Measurements from ENCODE around the gene PSME4. TPM values are rescaled to one million over a fixed set of nuclear protein-coding genes. Genes with fewer than 3 reads are reported as not detected.

The PSME4 gene
- total RNA-seq, 1 experiment from 2014 or later: 87.4 TPM

GRCh38 chr2:53998834-53999233 lies 28.0 kb upstream of the PSME4 start:
- Histone ChIP-seq H3K4me1 (ENCODE audit: insufficient read depth, low read length) (no peaks in the 10 kb centered on the region; the same call in 1 of the 2 replicates), H3K23ac (ENCODE audit: insufficient read length, low read depth, low read length) (no peak overlapping the region), H2BK20ac (ENCODE audit: low read depth, low read length, poor library complexity, severe bottlenecking) (no peak overlapping the region), H3K9ac (ENCODE audit: extremely low read depth, insufficient read length, low read length) (no peak overlapping the region), H4K8ac (replicated peaks; ENCODE audit: insufficient read length, low read depth, low read length) (no peak overlapping the region), H2BK12ac (ENCODE audit: insufficient read length, low read depth, low read length) (no peak overlapping the region), H3K9me3 (ENCODE audit: control insufficient read depth, low read depth, low read length) (no peaks in the 10 kb centered on the region), H3K18ac (ENCODE audit: insufficient read length, low read depth, low read length) (no peak overlapping the region), H2BK15ac (ENCODE audit: low read depth, low read length) (no peak overlapping the region), H2BK5ac (ENCODE audit: insufficient read length, low read length) (no peak overlapping the region), H3K79me1 (ENCODE audit: insufficient read depth, low read depth, low read length, poor library complexity, severe bottlenecking) (no peaks in the 10 kb centered on the region), H3T11ph (ENCODE audit: low read length) (no peak overlapping the region), H4K91ac (ENCODE audit: insufficient read length, low read depth, low read length) (no peak overlapping the region), H3K23me2 (ENCODE audit: insufficient read length, low read depth, low read length, poor library complexity, severe bottlenecking) (no peaks in the 10 kb centered on the region), H3K14ac (ENCODE audit: insufficient read depth, low read length) (no peak overlapping the region), H2AFZ (ENCODE audit: low read length) (no peak overlapping the region), H3K27me3 (ENCODE audit: insufficient read depth, low read length) (no peaks in the 10 kb centered on the region), H3K56ac (ENCODE audit: insufficient read length, low read depth, low read length) (no peak overlapping the region), H4K20me1 (ENCODE audit: control insufficient read depth, insufficient read depth, insufficient read length) (no peaks in the 10 kb centered on the region), H2BK120ac (ENCODE audit: low read depth, low read length, poor library complexity, severe bottlenecking) (no peak overlapping the region), H3K4me2 (ENCODE audit: insufficient read depth, insufficient read length, low read length) (no peak overlapping the region), H4K5ac (ENCODE audit: insufficient read length, low read depth, low read length) (no peak overlapping the region), H3K79me2 (ENCODE audit: insufficient read depth, low read length) (no peaks in the 10 kb centered on the region), H3K27ac (ENCODE audit: insufficient read length, low read depth, low read length) (no peak overlapping the region), H3K4ac (ENCODE audit: low read depth, low read length) (no peak overlapping the region), H2AK5ac (ENCODE audit: insufficient read length, low read length) (no peak overlapping the region)
- no peak for TF ChIP-seq CTCF (conservative IDR thresholded peaks at IDR 0.05)
- Mint-ChIP-seq H3K9me3 (no peaks in the 10 kb centered on the region), H3K4me3 (no peak overlapping the region), H3K27me3 (ENCODE audit: low read depth) (no peaks in the 10 kb centered on the region), H3K36me3 (ENCODE audit: insufficient read depth in 1 of 3, low read depth in 3 of 3) (no peaks in the 10 kb centered on the region), H3K4me1 (no peaks in the 10 kb centered on the region), H3K27ac (no peak overlapping the region)
- WGBS (ENCODE audit: extremely low coverage, insufficient read length, low lambda C conversion rate): no CpG with 5 or more reads among the region's 3 CpGs
- DNase-seq: no peak
